SJCRH30 (cell line): ENCODE measurements around the gene PAPOLA. TPM values are rescaled to one million over a fixed set of nuclear protein-coding genes. Genes with fewer than 3 reads are reported as not detected.
"Not testable (repeated sequence)": the region's sequence is repeated elsewhere in the genome, so short reads cannot be mapped to it uniquely, and the experiment has no call there.

Source experiments
- DNase-seq, 2 experiments: peaks; one replicate each; pipeline ENCODE4 v3.0.0-alpha.2; 2015 to 2020
- H3K27ac ChIP-seq: fragments of 250-450 bp; sonication (Bioruptor Pico); 2 replicates; pipeline ENCODE4 v1.5.1; 2020; ENCODE audit warnings: mild to moderate bottlenecking, moderate library complexity
- H3K27me3 ChIP-seq: fragments of 250-450 bp; sonication (Bioruptor Pico); 2 replicates; pipeline ENCODE4 v1.5.1; 2020; ENCODE audit warnings: mild to moderate bottlenecking, moderate library complexity
- H3K36me3 ChIP-seq: fragments of 250-450 bp; sonication (Bioruptor Pico); 2 replicates; pipeline ENCODE4 v1.5.1; 2020; ENCODE audit warnings: mild to moderate bottlenecking, moderate library complexity
- H3K4me1 ChIP-seq: fragments of 250-450 bp; sonication (Bioruptor Pico); 2 replicates; pipeline ENCODE4 v1.5.1; 2020; ENCODE audit warnings: mild to moderate bottlenecking, moderate library complexity
- H3K4me3 ChIP-seq: fragments of 250-450 bp; sonication (Bioruptor Pico); 2 replicates; pipeline ENCODE4 v1.5.1; 2020; ENCODE audit warnings: mild to moderate bottlenecking, moderate library complexity
- H3K9me3 ChIP-seq: fragments of 250-450 bp; sonication (Bioruptor Pico); replicated peaks from 2 replicates; pipeline ENCODE4 v1.5.1; 2020; ENCODE audit warnings: mild to moderate bottlenecking, moderate library complexity
- total RNA-seq: library from RNA; depleted of rRNA; stranded (reverse); fragments of >200 nt; shearing (Covaris generic); gene quantifications from 2 replicates; pipeline ENCODE4 v1.2.3, GENCODE V29; 2014; rRNA removed

Gene PAPOLA
- total RNA-seq = 152 and 177 TPM in 2 replicates

DNA sequence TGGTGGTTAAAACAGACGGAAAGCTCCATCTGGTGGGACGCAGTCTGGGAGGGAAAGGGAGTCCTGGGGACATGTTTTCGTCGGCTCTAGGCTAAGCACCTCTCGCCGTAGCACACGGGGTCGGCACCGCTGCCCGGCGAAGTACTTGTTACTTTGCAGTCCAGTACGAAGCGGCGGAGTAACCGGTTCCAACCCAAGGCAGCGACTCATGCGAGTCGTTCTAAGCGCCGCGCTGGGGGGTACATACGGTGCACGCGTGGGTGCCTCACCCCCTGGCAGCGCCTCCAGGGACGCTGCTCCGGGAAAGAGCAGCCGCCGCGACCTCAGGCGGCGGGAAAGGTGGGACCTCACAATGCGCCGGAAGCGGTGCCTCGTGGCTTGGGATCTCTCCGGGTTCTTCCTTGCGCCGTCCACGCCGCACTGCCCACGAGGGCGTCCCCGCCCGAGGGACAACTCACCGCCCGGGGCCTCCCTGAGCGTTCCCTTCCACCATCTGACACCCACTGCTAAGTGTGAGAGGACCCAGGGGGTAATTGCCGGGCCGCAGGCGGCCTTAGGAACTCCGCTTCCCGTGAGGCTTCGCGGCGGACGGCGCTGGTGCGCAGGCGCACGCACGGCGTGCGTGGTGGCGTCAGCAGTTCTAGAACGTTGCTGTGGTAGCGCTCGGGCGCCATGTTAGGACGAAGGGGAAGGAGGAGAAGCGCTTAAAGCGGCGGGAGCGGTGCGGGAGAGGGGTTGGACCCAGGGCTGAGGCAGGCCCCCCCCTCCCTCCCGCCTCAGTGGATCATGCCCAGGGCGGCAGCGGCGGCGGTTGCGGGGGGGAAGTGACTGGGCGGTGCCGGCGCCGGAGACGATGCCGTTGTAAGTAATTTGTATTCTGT lies at the start of gene PAPOLA:
PAPOLA (plus strand) TSS at position 643 of the 881 bp plus-strand sequence; CDS start at position 854, 211 bp downstream.
- Histone ChIP-seq H3K4me1 (0 out of 2 replicates have a peak, but pooled peaks cover 4% of the 10 kb centered on the region), H3K4me3 (peak within 1 kb of the TSS; percentile 91), H3K36me3 (no peaks in the 10 kb centered on the region; the same call in 1 of the 2 replicates), H3K27me3 (no peaks in the 10 kb centered on the region), H3K27ac (peak within 1 kb of the TSS; percentile 93), H3K9me3 (no peaks in the 10 kb centered on the region)
- DNase-seq = peak; percentile 95

DNA sequence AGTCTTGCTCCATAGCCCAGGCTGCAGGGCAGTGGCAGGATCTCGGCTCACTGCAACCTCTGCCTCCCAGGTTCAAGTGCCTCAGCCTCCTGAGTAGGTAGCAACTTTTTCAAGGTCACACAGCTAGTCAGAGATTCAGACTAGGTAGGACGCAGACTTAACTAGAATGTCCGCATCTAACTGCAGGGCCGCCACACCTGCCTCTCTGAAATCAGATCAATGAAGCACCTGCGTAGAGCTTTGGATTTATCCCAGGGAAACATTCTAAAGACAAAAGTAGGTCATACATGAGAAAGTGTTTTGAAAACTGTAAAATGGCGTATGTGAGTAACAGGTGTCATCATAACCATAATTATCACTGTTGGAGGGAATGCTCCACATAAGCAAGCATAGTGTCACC lies 49.5 kb upstream of the PAPOLA start:
- no peaks in the 10 kb centered on the region for H3K4me1 ChIP-seq
- H3K36me3 ChIP-seq = no peaks in the 10 kb centered on the region
- H3K27me3 ChIP-seq = no peaks in the 10 kb centered on the region; the same call in 1 of the 2 replicates
- no peak overlapping the region for H3K27ac ChIP-seq
- DNase-seq = no peak
- no peak overlapping the region for H3K4me3 ChIP-seq
- H3K9me3 ChIP-seq = no peaks in the 10 kb centered on the region

- Histone ChIP-seq H3K27me3 (no peaks in the 10 kb centered on the region; the same call in 1 of the 2 replicates), H3K9me3 (no peaks in the 10 kb centered on the region), H3K4me1 (no peaks in the 10 kb centered on the region), H3K27ac (no peak overlapping the region), H3K4me3 (no peak overlapping the region), H3K36me3 (no peaks in the 10 kb centered on the region)
- no peak for DNase-seq
These were observed 46.6 kb upstream of the PAPOLA start for GRCh38 chr14:96455588-96455987.

DNA sequence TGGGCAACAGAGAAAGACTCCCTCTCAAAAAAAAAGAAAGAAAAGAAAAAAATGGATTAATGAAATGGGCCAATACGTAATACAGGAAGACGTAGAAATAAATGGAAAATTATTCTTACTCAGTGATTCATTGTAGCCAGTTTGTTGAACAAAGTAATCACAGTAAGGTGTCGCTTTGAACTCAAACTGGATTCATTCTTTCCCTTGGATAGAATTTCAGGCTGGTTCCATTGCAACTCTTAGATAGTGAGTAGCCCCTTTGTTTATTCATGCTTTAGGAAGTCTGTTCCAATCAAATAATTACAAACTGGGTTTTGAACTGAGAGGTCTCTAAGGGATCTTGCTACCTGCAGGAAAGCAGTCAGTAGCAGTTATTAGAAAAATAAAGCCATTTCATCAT lies 42.3 kb upstream of the PAPOLA start:
- H3K27me3 ChIP-seq = no peaks in the 10 kb centered on the region; the same call in 1 of the 2 replicates
- H3K36me3 ChIP-seq = no peaks in the 10 kb centered on the region
- no peaks in the 10 kb centered on the region for H3K9me3 ChIP-seq
- no peak for DNase-seq
- H3K4me1 ChIP-seq = no peaks in the 10 kb centered on the region
- H3K27ac ChIP-seq = no peak overlapping the region
- H3K4me3 ChIP-seq = no peak overlapping the region

DNA sequence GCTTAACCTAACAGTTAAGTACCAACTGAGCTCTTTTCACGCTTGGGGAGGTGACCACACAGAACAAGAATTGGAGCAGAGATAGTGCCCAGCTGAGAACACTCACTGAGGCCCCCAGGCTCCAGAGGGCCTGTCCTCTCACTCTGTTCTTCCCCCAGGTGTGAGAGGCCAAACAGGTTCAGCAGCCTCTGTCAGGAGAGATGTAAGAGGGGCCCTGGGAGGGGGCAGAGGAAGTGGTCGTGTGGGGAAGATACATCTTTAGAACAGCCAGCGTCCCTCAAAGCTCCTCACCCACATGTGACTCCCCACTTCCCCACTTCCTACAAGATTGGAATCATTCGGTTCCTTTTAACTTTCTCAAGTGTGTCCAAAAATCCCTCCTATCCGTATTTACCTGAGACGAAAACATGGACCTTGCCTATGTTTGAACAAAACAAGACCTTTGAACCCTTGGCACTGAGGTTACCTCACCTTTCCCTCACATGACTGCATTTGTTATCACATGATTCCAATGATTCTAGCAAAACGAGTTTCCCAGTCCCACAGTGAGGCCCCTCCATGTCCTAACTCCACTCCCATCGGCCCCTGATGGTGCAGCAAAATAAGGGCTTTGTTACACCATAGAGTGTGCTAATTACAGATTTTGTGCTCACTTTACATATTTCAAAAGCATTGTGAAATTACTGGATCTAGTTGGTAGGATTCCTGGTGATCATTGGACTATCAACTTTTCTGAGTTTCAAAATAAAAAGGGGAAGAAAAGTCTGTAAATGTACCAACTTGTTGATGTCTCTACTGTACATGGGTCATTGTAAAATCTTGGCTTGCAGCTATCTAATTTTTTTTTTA lies 40.0 kb upstream of the PAPOLA start:
- no peak for DNase-seq
- Histone ChIP-seq H3K27me3 (no peaks in the 10 kb centered on the region; the same call in 1 of the 2 replicates), H3K36me3 (no peaks in the 10 kb centered on the region), H3K27ac (no peak overlapping the region), H3K9me3 (no peaks in the 10 kb centered on the region), H3K4me3 (no peak overlapping the region), H3K4me1 (no peaks in the 10 kb centered on the region)

GRCh38 chr14:96464136-96464535 lies 38.0 kb upstream of the PAPOLA start:
- Histone ChIP-seq H3K27ac (no peak overlapping the region), H3K36me3 (no peaks in the 10 kb centered on the region), H3K9me3 (no peaks in the 10 kb centered on the region), H3K27me3 (no peaks in the 10 kb centered on the region), H3K4me3 (no peak overlapping the region), H3K4me1 (no peaks in the 10 kb centered on the region)
- DNase-seq = no peak

DNA sequence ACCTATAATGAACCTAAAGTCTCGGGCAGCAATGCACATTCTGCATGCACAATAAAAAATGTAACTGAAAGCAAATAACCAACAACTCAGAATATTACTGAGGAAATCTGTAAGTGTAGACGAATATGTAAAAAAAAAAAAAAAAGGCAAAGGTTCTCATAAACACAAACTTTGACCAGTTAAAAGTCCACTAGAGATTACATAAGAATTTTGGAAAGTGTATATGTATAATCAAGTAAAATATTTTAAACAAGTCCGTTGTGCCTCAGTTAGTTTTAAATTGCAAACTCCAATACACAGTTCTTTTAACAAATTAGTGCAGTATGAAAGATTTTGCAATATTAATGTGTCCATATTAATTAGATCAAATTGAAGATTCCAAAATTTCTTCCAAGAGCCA lies 35.3 kb upstream of the PAPOLA start:
- Histone ChIP-seq H3K36me3 (no peaks in the 10 kb centered on the region), H3K4me3 (no peak overlapping the region), H3K27ac (no peak overlapping the region), H3K4me1 (no peaks in the 10 kb centered on the region), H3K9me3 (no peaks in the 10 kb centered on the region), H3K27me3 (no peaks in the 10 kb centered on the region)
- DNase-seq = no peak

- Histone ChIP-seq H3K36me3 (no peaks in the 10 kb centered on the region), H3K27ac (no peak overlapping the region), H3K9me3 (no peaks in the 10 kb centered on the region), H3K4me3 (no peak overlapping the region), H3K27me3 (no peaks in the 10 kb centered on the region), H3K4me1 (no peaks in the 10 kb centered on the region)
- DNase-seq = no peak
These were observed 31.9 kb upstream of the PAPOLA start for GRCh38 chr14:96470331-96470730.

DNA sequence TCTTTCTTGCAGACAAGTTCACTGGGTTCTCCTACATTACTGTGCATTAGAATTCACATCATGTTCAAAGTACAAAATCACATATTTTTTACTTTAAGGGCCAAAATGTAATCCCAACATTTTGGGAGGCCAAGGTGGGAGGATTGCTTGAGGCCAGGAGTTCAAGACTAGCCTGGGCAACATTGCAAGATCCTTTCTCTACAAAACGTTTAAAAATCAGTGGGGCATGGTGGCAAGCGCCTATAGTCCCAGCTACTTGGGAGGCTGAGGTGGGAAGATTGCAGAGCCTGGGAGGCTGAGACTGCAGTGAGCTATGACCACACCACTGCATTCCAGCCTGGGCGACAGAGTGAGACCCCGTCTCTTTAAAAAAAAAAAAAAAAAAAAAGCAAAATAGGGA lies 31.2 kb upstream of the PAPOLA start:
- H3K27ac ChIP-seq, DNase-seq, H3K9me3 ChIP-seq, H3K4me1 ChIP-seq, H3K36me3 ChIP-seq, H3K4me3 ChIP-seq, H3K27me3 ChIP-seq: not testable (repeated sequence)

DNA sequence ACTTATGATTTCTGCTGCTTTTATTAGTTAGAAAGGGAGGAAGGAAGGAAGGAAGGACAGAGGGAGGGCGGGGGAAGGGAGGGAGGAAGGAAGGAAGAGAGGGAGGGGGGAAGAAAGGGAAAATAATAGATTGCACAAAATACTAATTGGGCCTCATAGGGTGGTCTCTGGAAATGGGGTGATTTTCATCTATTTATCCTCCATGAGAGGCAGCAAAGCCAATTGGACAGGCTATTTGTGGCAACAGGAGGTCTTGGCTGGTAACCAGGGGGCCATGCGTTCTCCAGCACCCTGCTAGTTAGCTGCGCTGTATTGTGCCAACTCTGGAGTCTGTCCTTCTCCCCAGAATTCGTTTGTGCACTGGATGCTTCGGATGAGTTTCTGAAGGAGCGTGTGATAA lies 24.1 kb upstream of the PAPOLA start:
- Histone ChIP-seq H3K36me3 (no peaks in the 10 kb centered on the region), H3K4me1 (no peaks in the 10 kb centered on the region), H3K9me3 (no peaks in the 10 kb centered on the region), H3K4me3 (no peak overlapping the region), H3K27ac (no peak overlapping the region), H3K27me3 (no peaks in the 10 kb centered on the region)
- DNase-seq = no peak

- Histone ChIP-seq H3K4me1 (no peaks in the 10 kb centered on the region), H3K36me3 (no peaks in the 10 kb centered on the region), H3K27me3 (no peaks in the 10 kb centered on the region), H3K9me3 (no peaks in the 10 kb centered on the region), H3K4me3 (no peak overlapping the region), H3K27ac (no peak overlapping the region)
- DNase-seq = no peak
These were observed 22.6 kb upstream of the PAPOLA start for GRCh38 chr14:96479435-96480146.

DNA sequence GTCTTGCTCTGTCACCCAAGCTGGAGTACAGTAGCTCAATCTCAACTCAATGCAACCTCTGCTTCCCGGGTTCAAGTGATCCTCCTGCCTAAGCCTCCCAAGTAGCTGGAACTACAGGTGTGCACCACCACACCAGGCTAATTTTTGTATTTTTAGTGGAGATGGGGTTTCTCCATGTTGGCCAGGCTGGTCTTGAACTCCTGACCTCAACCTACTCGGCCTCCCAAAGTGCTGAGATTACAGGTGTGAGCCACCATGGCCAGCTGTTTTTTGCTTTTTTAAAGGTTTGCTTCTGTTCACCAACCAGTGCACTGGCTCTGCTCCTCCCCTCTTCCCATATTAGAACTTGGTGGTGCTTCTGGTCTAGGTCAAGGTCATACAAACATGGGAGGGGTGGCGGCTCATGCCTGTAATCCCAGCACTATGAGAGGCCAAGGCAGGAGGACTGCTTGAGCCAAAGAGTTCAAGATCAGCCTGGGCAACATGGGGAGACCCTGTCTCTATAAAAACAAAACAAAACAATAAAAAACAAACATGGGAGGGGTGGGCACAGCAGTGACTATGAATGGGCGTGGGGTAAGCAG lies 20.4 kb upstream of the PAPOLA start:
- Histone ChIP-seq H3K27ac (no peak overlapping the region), H3K27me3 (no peaks in the 10 kb centered on the region), H3K4me3 (no peak overlapping the region), H3K36me3 (no peaks in the 10 kb centered on the region), H3K4me1 (no peaks in the 10 kb centered on the region), H3K9me3 (no peaks in the 10 kb centered on the region)
- no peak for DNase-seq

- DNase-seq = no peak
- Histone ChIP-seq H3K27ac (no peak overlapping the region), H3K36me3 (no peaks in the 10 kb centered on the region), H3K27me3 (no peaks in the 10 kb centered on the region), H3K4me1 (no peaks in the 10 kb centered on the region), H3K9me3 (no peaks in the 10 kb centered on the region), H3K4me3 (no peak overlapping the region)
These were observed 19.2 kb upstream of the PAPOLA start for GRCh38 chr14:96482986-96483385.

GRCh38 chr14:96484399-96484798 lies 17.8 kb upstream of the PAPOLA start:
- Histone ChIP-seq H3K27me3 (no peaks in the 10 kb centered on the region), H3K27ac (no peak overlapping the region), H3K9me3 (no peaks in the 10 kb centered on the region), H3K4me1 (no peaks in the 10 kb centered on the region), H3K4me3 (no peak overlapping the region), H3K36me3 (no peaks in the 10 kb centered on the region)
- DNase-seq = no peak
